Activated T-helper 1 cell treated with anti-CD3 and anti-CD28 coated beads, Interleukin-2, amount 50 U/mL, for 16 hours (primary cell): ENCODE measurements around the gene AGPAT3.

ENCODE experiments used
- DNase-seq, 2 donors: peaks; one replicate each; pipeline ENCODE4 v3.0.0-alpha.2; 2020; ENCODE audit warnings: low read depth in 1 of 2, low spot score in 1 of 2

The AGPAT3 gene

GRCh38 chr21:43921571-43921978 lies 56.6 kb downstream of the AGPAT3 start:
- DNase-seq: no peak

GRCh38 chr21:43921979-43922945 lies 57.2 kb downstream of the AGPAT3 start:
- peak; percentile 10 to 28 for DNase-seq

DNA sequence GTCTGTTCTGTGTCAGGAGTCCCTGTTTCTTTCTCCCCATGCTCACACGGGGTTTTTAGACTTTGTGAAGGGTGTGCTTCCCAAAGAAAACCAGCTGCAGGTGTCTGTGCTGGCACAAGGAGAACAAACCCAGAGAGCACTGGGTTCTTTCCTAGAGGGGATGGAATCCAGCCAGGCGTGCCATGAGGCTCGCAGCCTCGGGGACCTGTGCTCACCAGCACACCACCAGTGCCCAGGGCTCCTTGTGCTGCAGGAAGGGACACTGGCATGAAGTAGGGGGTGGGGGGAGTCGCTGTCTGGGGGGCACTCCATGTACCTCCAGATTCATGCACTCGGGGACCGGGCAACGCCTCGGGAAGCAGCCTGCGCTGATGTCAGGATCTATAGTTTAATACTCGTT lies 57.9 kb downstream of the AGPAT3 start:
- DNase-seq: no peak

DNA sequence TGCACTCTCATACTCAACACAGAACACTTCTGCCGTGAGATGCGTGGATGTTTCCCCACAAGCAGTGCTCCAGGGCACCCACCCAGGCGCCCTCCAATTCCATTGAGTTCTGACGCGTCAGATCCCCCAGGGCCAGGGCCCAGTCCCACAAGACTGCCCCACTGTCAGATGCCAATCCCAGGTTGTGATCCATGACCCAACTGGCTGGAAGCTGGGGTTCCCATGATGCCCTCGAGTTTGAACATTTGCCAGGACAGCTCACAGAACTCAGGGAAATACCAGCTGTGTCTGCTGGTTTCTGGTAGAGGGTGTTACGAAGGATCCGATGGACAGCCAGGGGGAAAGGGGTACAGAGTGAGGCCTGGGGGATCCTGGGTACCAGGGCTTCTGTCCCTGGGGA lies 58.4 kb downstream of the AGPAT3 start:
- no peak for DNase-seq

- DNase-seq: no peak
Measured at GRCh38 chr21:43924421-43925095, 59.5 kb downstream of the AGPAT3 start.

DNA sequence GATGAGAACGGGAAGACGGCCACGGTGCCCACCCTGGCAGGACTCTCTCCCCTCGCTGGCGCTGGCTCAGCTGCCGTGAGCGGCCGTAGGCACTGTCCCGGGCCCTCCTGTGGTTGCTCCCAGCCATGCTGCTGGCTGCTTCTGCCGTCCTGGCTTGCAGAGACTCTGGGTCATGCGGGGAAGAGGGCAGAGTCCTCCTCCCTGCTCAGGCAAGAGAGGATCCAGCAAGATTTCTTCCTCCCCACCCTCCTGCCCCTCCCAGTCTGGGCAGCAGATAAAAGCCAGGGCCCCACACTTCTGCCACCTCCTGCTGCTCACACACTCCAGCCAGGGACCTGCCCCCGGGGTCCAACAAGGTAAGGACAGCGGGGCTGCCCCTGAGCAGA lies 60.1 kb downstream of the AGPAT3 start:
- DNase-seq: no peak

- DNase-seq: no peak
Measured at GRCh38 chr21:43925609-43926008, 60.6 kb downstream of the AGPAT3 start.

DNA sequence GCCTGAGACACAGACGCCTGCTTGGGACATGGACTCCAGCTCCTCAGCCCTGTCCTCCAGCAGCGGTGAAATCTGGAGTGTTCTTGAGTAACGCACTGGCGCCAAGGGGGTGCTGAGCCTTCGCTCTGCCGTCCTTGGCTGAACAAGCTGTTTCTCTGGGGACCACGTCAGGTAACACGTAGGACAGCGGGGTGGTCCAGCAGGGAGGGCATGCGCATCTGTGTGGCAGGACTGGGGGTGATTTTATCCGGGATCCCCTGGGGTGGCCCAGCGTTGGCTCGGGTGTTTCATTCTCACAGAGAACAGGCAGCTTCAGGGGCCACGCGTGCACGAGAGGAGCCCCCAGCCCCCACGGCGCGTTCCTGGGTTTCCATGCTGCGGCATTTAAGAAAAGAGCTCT lies 61.2 kb downstream of the AGPAT3 start:
- no peak for DNase-seq

DNA sequence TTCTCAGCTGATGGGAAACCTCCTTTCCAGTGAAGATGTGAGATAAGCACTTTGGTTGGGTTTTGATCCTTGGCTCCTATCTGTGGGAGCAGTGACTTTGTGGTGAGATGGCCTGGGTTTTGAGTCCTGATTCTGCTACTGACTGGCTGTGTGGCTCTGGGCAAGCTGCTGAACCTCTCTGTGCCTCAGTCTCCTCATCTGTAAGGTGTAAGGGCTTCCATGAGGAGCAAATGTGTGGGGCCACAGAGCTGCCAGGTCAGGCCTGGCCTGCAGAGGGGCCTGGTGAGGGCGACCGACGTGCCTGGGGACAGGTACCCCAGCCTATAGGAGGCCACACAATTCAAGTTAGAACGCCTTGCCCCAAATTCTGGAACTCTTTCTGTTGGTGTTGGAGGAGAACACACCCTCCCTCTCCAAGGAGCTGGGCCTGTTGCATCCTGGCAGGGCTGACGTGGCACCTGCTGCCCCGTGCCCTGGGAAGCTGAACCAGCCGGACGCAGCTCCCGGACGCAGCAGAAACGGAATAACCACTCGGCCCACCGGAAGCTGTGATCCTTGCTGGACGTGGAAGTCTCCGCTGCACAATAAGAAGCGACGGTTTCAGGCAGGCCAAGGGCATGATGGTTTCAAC lies 62.7 kb downstream of the AGPAT3 start:
- DNase-seq: no peak

GRCh38 chr21:43928222-43929125 lies 63.5 kb downstream of the AGPAT3 start:
- DNase-seq: no peak

- DNase-seq: no peak
Measured at GRCh38 chr21:43929217-43929971, 64.4 kb downstream of the AGPAT3 start.

DNA sequence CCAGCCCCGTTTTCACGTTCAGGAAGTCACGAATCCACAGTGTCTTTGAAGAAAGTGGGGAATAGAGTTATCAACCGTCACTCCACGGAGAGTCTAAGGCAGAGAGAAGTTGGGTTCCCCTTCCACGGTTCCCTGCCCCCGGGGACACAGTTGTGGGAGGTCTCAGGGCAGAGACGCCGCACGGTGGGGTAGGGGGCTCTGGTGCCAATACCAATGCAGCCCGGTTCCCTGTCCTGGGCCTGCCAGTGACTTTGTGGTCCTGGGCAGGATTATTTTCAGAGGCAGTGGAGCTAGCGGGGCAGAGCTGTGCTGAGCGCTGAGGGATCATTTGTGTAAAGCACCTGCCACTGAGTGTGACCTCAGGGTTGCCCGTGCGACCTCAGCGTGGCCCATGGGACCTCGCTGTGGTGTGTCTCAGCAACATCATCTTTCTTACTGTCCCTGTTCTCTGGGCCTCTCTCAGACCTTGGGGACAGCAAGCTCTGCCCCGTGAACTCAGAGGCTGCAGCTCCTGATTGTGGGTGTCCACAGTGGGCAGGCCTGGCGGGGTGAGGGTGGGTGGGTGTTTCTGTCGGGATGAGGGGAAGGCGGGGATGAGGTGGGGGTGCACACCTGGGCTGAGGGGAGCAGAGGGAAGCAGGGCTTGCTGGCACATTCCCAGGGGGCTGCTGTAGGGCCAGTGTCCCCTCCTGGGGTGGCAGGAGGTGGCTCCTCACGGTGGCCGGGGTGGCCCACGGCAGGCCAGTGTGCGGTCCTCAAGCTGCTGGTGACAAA lies 65.2 kb downstream of the AGPAT3 start:
- no peak for DNase-seq

DNA sequence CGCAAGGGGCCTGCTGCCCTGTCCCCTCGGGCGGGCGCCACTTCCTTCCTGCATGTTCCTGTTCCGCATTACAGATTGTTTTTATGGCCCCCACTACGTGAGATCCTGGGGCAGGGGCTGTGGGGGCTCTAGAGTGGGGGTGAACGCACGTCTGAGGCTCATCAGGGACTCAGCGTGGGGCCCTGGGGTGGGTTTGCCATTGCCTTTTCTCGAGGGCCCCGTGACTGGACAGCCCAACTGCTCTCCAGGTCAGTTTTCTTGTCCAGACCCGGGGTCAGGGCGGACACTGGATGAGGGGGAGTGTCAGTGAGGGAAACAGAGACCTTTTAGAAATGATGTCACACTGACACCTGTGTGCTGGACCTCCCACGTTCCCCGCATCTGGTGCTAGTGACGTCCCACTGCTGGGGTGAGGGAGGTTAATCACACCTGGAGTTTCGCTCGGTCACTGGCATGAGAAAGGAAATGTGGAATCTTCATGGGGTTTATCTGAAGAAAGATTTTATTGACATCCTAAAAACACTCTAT lies 65.9 kb downstream of the AGPAT3 start:
- DNase-seq: no peak

- DNase-seq: no peak
Measured at GRCh38 chr21:43931489-43931888, 66.5 kb downstream of the AGPAT3 start.

GRCh38 chr21:43932005-43932404 lies 67.0 kb downstream of the AGPAT3 start:
- no peak for DNase-seq

DNA sequence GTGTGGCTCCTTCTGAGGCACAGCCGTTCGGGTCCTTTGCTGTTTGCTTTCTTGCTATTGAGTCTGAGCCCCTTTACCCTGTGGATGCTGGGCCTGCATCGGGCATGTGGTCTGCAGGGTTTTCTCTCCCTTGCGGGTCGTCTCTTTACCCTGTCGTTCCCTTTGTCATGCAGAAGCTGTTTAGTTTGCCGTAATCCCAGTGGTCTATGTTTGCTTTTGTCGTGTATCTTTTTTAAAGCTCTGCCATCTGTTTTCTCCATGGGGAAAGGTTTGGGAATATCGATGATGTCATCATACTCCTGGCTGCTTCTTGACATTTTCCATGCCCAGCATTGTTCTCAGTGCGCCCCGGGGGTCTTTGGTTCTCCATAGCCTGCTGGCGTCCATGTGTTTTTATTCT lies 68.2 kb downstream of the AGPAT3 start:
- no peak for DNase-seq

GRCh38 chr21:43933680-43934079 lies 68.7 kb downstream of the AGPAT3 start:
- no peak for DNase-seq

DNA sequence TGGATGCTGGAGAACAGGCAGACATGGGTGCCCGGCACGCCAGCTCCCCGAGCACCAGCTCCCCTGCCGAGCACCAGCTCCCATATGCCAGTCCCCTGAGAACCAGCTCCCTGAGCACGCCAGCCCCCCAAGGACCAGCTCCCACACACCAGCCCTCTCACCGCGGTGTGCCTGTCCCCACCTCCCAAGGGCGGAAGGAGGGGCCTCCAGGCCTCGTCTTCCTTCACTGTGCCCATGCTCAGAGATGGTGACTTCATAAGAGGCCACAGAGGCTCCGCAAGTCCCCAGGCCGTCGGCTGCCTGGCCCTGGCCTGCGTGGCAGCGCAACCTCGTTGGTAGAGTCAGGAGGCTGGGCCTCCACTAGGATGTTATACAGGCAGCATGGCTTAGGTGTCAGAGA lies 69.1 kb downstream of the AGPAT3 start:
- no peak for DNase-seq
